Ishikawa (cell line): ENCODE data around the gene OVOL1.

Experiments used
- CEBPB ChIP-seq: IDR thresholded peaks from 2 replicates; pipeline ENCODE4 v1.6.1; 2012
- CREB1 ChIP-seq: IDR thresholded peaks from 2 replicates; pipeline ENCODE4 v1.6.1; 2012; ENCODE audit warnings: low read depth
- EP300 ChIP-seq: IDR thresholded peaks from 2 replicates; pipeline ENCODE4 v1.6.1; 2012; ENCODE audit warnings: borderline replicate concordance
- MAX ChIP-seq: IDR thresholded peaks from 2 replicates; pipeline ENCODE4 v1.6.1; 2012
- NFIC ChIP-seq: IDR thresholded peaks from 2 replicates; pipeline ENCODE4 v1.6.1; 2012
- RAD21 ChIP-seq: IDR thresholded peaks from 2 replicates; pipeline ENCODE4 v1.6.1; 2012; ENCODE audit warnings: low read depth
- REST ChIP-seq: IDR thresholded peaks from 2 replicates; pipeline ENCODE4 v1.6.1; 2012; ENCODE audit warnings: low read depth, mild to moderate bottlenecking
- TAF1 ChIP-seq: IDR thresholded peaks from 2 replicates; pipeline ENCODE4 v1.6.1; 2012; ENCODE audit warnings: low read depth, mild to moderate bottlenecking
- TEAD4 ChIP-seq: IDR thresholded peaks from 2 replicates; pipeline ENCODE4 v1.6.1; 2012

DNA sequence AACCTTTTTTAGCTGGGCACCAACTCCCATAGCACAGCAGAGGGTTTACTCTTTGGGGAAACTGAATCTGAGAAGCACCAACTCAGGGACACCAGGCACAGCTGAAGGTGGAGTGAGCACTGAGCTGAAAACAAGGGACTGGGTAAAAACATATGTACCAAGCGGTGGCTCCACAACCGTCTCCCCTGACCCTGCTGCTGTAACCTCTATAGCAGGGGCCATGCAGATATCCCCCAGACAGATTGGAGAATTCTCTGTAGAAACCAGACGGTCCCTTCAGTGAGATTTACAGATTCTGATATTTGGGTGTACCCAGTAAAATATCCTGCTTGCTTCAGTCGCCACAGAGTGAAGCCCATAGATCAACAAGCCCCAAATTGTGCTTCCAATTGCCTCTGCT lies 42.6 kb downstream of the OVOL1 start:
- no peak for TF ChIP-seq REST
- TF ChIP-seq CEBPB, result no peak
- TF ChIP-seq TEAD4, result no peak
- TF ChIP-seq NFIC, result no peak
- no peak for TF ChIP-seq MAX
- TF ChIP-seq CREB1, result no peak
- TF ChIP-seq RAD21, result no peak
- TF ChIP-seq EP300, result no peak
- no peak for TF ChIP-seq TAF1
